HG03175 (cell line): ENCODE measurements around the gene MAP3K5.
"Not testable (repeated sequence)": the region's sequence is repeated elsewhere in the genome, so short reads cannot be mapped to it uniquely, and the experiment has no call there.

ENCODE experiments used
- ATAC-seq: cut with Tn5 transposase; IDR thresholded peaks from one replicate; pipeline ENCODE4 v1.9.1; 2021; ENCODE audit warnings: mild to moderate bottlenecking, moderate library complexity; ENCODE audit not compliant: unreplicated experiment

Gene MAP3K5

GRCh38 chr6:136772685-136773472, 19.4 kb downstream of the MAP3K5 start:
- peak; percentile 74 for ATAC-seq

- ATAC-seq, result no peak
These were observed 21.0 kb downstream of the MAP3K5 start for GRCh38 chr6:136771306-136771705.

GRCh38 chr6:136769759-136770158, 22.5 kb downstream of the MAP3K5 start:
- no peak for ATAC-seq

GRCh38 chr6:136769124-136769523, 23.2 kb downstream of the MAP3K5 start:
- no peak for ATAC-seq

GRCh38 chr6:136767570-136768309, 24.5 kb downstream of the MAP3K5 start:
- no peak for ATAC-seq

GRCh38 chr6:136767103-136767502, 25.2 kb downstream of the MAP3K5 start:
- ATAC-seq, result no peak

- no peak for ATAC-seq
These were observed 26.0 kb downstream of the MAP3K5 start for GRCh38 chr6:136766274-136766673.

GRCh38 chr6:136764517-136764993, 27.7 kb downstream of the MAP3K5 start:
- ATAC-seq, result peak; percentile 52

GRCh38 chr6:136763716-136764516, 28.4 kb downstream of the MAP3K5 start:
- ATAC-seq, result peak; percentile 54

GRCh38 chr6:136763255-136763654, 29.0 kb downstream of the MAP3K5 start:
- ATAC-seq, result no peak

- ATAC-seq, result no peak
These were observed 30.0 kb downstream of the MAP3K5 start for GRCh38 chr6:136762022-136762975.

- ATAC-seq, result no peak
These were observed 30.9 kb downstream of the MAP3K5 start for GRCh38 chr6:136761227-136761922.

GRCh38 chr6:136760781-136761180, 31.5 kb downstream of the MAP3K5 start:
- ATAC-seq, result not testable (repeated sequence)

- ATAC-seq, result no peak
These were observed 35.1 kb downstream of the MAP3K5 start for GRCh38 chr6:136757150-136757549.

GRCh38 chr6:136754820-136755219, 37.5 kb downstream of the MAP3K5 start:
- no peak for ATAC-seq

- ATAC-seq, result no peak
These were observed 38.7 kb downstream of the MAP3K5 start for GRCh38 chr6:136753624-136754023.

- no peak for ATAC-seq
These were observed 39.7 kb downstream of the MAP3K5 start for GRCh38 chr6:136752554-136752953.

GRCh38 chr6:136751991-136752390, 40.3 kb downstream of the MAP3K5 start:
- ATAC-seq, result no peak

GRCh38 chr6:136751522-136751956, 40.7 kb downstream of the MAP3K5 start:
- peak; percentile 97 for ATAC-seq
